HuH-7.5 (cell line): ENCODE results near the gene PIP5KL1.
A peak's percentile ranks its signal among the peaks of the same experiment; 100 is the strongest.

Source experiments
- DNase-seq: peaks from one replicate; pipeline ENCODE4 v3.0.0; 2011; ENCODE audit warnings: low spot score

The PIP5KL1 gene

DNA sequence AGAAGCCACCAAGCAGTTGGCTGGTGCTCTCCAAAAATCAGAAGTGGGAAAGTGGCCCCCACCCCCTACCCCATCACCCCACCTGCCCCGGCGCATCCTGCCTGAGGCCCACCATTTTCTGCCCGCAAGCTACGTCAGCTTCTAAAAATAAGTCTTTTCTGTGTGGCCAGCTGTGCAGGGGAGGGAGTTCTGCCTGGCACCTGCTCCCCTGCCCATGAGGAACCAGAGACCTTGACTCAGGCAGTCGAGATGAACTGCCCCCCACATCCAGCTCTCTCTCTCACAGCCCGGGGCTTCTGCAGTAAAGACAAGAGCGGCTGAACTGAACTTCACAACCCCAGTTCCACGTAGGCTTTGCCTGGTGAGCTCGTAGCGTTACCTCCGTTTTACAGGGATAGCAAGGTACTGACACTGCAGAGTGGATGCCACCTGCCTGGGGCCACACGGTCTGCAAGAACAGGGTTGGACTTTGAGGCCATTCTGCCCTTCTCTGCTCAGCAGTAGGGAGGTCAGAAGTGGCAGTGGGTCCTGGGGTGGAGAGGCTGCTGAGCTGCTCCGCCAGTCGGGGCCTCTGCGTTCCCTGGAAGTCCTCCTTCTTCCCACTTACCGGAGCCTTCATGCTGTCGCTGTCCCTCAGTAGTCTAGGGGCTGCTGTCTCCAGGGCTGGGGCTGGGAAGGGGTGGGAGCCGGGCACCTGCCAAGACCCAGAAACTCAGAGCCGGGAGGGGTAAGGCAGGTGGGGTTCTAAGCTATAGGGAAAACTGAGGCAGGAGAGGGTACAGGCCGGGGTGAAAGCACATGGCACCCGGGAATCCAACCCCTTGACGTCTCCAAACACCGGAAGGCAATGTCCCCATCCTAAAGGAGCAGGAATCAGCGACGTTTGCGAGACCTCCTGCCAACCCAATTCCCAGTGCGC, 14.5 kb downstream of the PIP5KL1 start:
- no peak for DNase-seq

DNA sequence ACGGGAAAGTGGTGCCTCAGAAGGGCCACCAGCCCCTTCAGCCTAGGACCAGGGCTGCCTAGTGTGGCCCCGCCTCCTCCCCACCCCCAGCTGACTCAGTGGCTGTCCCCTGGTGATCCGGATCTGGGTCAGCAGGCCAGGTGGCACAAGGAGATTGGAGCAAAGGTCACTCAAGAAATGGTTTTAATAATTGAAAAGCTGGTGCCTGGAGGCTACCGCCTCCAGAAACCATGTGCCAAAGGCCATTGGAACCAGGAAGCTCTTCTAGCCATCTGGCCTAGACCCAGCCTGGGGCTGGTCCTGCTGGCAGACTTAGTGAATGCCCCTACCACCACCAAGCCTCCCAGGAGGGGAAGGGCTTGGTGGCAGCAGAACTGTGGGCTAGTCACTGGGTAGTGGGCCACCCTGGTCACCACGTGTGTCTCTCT, 15.2 kb downstream of the PIP5KL1 start:
- no peak for DNase-seq

DNA sequence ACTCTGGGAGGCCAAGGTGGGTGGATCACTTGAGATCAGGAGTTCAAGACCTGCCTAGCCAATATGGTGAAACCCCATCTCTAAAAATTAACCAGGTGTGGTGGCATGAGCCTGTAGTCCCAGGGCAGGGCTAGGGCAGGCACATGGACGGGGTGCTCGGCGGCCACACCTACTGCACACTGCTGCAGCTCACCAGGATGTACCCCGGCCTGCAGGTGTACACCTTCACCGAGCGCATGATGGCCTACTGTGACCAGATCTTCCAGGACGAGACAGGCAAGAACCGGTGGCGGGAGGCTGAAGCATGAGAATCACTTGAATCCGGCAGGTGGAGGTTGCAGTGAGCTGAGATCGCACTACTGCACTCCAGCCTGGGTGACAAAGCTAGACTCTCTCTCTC, 16.9 kb downstream of the PIP5KL1 start:
- no peak for DNase-seq

GRCh38 chr9:127912882-127913281, 17.7 kb downstream of the PIP5KL1 start:
- DNase-seq: no peak

DNA sequence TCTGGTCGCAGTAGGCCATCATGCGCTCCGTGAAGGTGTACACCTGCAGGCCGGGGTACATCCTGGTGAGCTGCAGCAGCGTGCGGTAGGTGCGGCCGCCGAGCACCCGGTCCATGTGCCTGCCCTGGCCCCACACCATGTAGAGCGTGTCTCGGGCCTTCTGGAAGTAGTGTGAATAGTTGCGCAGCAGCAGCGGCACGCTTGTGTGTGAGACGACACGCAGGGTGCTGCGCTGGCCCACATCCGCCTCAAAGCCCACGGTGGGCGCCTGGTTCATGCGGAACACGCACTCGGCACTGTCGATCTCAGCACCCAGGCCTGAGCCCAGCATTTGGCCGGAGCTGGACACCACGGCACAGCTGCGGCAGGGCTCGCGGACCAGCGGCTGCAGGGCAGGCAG, 18.3 kb downstream of the PIP5KL1 start:
- no peak for DNase-seq

- no peak for DNase-seq
Observed at GRCh38 chr9:127910613-127911205, 19.9 kb downstream of the PIP5KL1 start.

DNA sequence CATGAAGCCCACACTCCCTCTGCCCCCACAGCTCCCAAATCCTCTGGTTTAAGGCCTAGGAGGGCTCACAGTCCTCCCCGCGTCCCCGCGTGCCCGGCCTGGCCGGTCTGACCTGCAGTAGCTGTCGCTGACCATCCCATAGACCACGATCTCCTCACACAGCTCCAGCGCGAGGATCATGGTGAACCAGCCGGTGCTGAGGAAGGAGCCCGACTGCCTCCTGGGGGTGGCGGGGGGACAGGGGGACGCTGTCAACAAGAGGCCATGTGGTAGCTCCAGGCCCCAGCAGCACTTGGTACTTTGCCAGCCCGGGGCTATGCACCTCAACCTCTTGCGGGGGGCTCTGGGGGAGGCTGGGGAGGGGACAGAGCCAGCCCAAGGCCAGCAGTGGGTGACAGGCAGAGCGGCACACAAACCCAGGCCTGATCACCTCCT, 20.7 kb downstream of the PIP5KL1 start:
- no peak for DNase-seq

- no peak for DNase-seq
Observed at GRCh38 chr9:127908660-127908926, 22.0 kb downstream of the PIP5KL1 start.

DNA sequence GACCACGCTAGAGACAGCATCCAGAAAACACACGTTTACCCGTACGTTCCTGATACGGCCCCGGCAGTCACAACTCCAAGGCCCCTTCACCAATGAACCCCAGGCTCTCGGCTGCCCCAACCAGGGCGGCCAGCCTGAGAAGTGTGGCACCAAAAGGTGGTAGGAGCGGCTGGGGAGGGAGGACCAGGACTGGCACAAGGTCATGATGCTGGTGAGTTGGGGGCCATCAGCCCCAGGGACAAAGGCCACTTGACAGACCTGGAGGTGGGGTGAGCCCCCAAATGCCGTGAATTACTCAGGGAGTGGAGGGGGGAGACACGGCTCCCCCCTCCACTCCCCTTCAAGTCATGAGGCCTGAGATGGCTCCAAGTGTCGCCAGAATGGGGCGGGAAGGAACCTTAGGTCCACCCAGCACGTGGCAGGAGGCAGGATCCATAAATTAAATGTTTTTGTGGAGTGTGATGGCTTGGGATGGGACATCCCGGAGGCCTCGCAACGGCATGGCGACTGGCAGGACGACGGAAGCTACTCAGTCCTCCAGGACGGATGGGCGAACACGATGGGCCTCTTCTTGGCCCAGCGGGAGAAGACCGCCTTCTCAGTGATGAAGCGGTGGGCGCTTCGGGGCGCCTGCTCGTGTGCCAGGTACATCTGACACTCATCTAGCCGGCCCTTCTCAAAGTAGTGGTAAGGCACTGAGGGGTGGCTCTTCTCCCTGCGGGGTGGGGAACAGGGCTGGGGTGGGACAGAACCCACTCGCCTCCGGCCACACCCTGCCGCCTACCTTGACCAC, 22.5 kb downstream of the PIP5KL1 start:
- no peak for DNase-seq

- no peak for DNase-seq
Observed at GRCh38 chr9:127905788-127906191, 24.8 kb downstream of the PIP5KL1 start.

- DNase-seq: no peak
Observed at GRCh38 chr9:127905004-127905728, 25.4 kb downstream of the PIP5KL1 start.

DNA sequence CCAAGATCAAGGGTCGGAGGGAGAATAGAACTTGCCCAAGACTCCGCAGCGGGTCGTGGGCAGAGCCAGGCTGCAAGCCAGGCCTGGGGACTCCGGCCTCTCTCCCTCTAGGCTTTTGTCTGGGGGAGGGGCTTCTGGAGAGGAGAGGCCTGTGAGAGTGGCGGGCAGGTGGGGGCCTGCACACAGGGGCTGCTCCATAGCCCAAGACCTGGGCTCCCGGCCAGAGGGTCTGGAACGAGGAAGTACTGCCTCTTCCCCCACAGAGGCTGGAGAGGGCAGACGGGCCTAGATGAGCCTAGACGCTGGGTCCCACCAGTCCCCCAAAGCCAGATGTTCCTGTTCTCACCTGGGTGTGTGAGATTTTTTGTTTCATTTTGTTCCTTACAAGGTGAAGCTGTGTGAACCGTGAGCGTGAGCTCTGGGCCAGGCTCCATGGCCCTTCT, 26.0 kb downstream of the PIP5KL1 start:
- DNase-seq: no peak

GRCh38 chr9:127903557-127904475, 26.8 kb downstream of the PIP5KL1 start:
- DNase-seq: no peak

GRCh38 chr9:127899128-127899943, 31.2 kb downstream of the PIP5KL1 start, which contains the start of gene ST6GALNAC6:
TSS of gene ST6GALNAC6 (minus strand) at chr9:127899603. CDS start at chr9:127897981, 1,622 bp downstream.
- DNase-seq: peak; percentile 85

GRCh38 chr9:127898433-127899127, 32.0 kb downstream of the PIP5KL1 start:
- DNase-seq: no peak

GRCh38 chr9:127897193-127897692, 33.3 kb downstream of the PIP5KL1 start:
- peak; percentile 94 for DNase-seq

- DNase-seq: no peak
Observed at GRCh38 chr9:127896395-127897192, 34.0 kb downstream of the PIP5KL1 start.

DNA sequence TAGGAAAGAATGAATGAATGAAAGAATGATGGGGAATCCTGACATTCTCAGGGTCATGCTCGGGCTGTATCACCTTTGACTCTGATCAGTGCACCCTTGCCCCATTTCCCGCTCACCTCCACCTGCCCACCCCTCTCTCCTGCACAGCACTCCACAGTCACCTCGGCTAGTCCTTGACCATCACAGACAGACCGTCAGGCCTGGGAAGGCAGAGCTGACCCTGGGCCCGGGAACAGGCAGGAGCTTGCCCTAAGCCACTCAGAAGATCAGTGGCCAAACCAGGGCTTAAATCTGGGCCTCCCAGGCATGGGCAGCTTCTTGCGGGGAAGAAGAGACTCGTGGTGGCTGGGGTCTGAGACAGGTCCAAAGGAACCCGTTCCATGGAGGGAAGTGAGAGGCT, 34.8 kb downstream of the PIP5KL1 start:
- DNase-seq: no peak
